Activated T-cell treated with anti-CD3 and anti-CD28 coated beads, Interleukin-2, amount 50 U/mL, for 1 hour (primary cell): ENCODE measurements around the gene SCYL3.

Source experiments
- DNase-seq: peaks from one replicate; pipeline ENCODE4 v3.0.0-alpha.2; 2020

SCYL3 gene

GRCh38 chr1:169809370-169810095 is 84.2 kb downstream of the SCYL3 start:
- DNase-seq, result no peak

DNA sequence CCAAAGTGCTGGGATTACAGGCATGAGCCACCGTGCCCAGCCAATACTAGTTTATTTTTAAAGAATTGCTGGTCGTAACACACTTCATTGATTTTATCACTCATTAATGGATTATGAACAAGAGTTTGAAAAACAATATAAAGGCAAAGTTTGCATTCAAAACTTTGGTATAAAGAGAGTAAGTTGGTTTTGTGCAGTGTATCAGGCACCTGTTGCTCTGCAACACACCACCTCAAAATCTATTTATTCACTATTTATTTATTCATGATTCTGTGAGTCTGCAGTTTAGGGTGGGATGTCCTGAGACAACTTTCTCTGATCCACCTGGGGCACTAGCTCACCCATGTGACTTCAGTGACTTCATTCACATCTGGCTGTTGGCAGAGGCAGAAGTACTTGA is 88.8 kb downstream of the SCYL3 start:
- DNase-seq, result no peak

GRCh38 chr1:169802888-169803287 is 90.8 kb downstream of the SCYL3 start:
- no peak for DNase-seq
